ENCODE data around the gene KIF5C. TPM values are rescaled to one million over a fixed set of nuclear protein-coding genes. Genes with fewer than 3 reads are reported as not detected.

KIF5C gene
- total and polyA plus RNA-seq, 2 donors (not counting 1 experiment from before 2014, with no cell fraction given) = 1.9 to 6.1 TPM

DNA sequence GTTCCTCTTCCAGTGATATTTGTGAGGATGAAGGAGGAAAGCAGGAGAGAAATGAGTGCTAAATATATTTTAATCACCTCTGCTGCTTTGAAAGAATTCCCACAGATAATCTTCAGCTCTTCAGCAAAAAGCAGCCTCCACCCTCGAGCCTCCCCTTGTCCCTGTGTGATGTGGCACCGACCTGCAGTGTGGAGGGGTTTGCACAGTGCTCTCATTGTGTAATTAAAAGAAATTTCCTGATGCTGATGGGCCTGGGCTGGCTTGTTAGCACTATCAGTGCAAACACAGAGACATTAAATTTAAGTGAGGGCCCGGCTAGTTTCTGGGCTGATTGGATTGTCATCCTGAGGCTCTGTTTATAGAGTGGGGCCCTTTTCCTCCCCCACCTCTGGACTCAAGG is 53.4 kb downstream of the KIF5C start:
- no peaks in the 10 kb centered on the region for H4K20me1 ChIP-seq (ENCODE audit: control insufficient read depth, insufficient read depth, low read length, poor library complexity, severe bottlenecking)
- intact Hi-C loops (cut with micrococcal nuclease) = loop anchor here (5.0 kb wide), 1 partner anchor 634 kb away; no protein-coding TSS in a partner anchor
- Mint-ChIP-seq H3K4me3 (no peak overlapping the region), H3K27me3 (no peaks in the 10 kb centered on the region), H3K4me1 (peaks cover 18% of the 10 kb centered on the region), H3K9me3 (ENCODE audit: insufficient read depth) (no peaks in the 10 kb centered on the region), H3K27ac (no peak overlapping the region)
- H2AFZ ChIP-seq (ENCODE audit: insufficient read depth, low read depth, low read length, poor library complexity, severe bottlenecking) = no peak overlapping the region
- H3K36me3 ChIP-seq (replicated peaks in 1 of 2; ENCODE audit: control extremely low read depth in 1 of 2, control insufficient read depth in 1 of 2, extremely low read depth in 1 of 2, insufficient read depth in 2 of 2, low read length in 1 of 2) = no peaks in the 10 kb centered on the region
- ChIA-PET POLR2A (no interaction called here), CTCF (interaction anchor here (1.4 to 2.0 kb wide), 2 partner anchors 63 to 89 kb away, joined by 3 to 9 read pairs; no protein-coding TSS in a partner anchor)
- DNase-seq = no peak
- H3K4me3 ChIP-seq (ENCODE audit: control extremely low read depth in 1 of 5, extremely low read depth in 1 of 5, insufficient read depth in 1 of 5, low read depth in 2 of 5, low read length in 4 of 5) = no peak overlapping the region
- no peak for TF ChIP-seq EZH2 (IDR thresholded peaks at IDR 0.05; ENCODE audit: borderline replicate concordance, insufficient read depth, low read depth, low read length, poor library complexity, severe bottlenecking)
- TF ChIP-seq, protein P1, sequence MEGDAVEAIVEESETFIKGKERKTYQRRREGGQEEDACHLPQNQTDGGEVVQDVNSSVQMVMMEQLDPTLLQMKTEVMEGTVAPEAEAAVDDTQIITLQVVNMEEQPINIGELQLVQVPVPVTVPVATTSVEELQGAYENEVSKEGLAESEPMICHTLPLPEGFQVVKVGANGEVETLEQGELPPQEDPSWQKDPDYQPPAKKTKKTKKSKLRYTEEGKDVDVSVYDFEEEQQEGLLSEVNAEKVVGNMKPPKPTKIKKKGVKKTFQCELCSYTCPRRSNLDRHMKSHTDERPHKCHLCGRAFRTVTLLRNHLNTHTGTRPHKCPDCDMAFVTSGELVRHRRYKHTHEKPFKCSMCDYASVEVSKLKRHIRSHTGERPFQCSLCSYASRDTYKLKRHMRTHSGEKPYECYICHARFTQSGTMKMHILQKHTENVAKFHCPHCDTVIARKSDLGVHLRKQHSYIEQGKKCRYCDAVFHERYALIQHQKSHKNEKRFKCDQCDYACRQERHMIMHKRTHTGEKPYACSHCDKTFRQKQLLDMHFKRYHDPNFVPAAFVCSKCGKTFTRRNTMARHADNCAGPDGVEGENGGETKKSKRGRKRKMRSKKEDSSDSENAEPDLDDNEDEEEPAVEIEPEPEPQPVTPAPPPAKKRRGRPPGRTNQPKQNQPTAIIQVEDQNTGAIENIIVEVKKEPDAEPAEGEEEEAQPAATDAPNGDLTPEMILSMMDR (IDR thresholded peaks at IDR 0.05) = no peak
- peaks cover 7 to 22% of the 10 kb centered on the region in 2 donors for H3K4me1 ChIP-seq (ENCODE audit: control insufficient read depth in 2 of 2, insufficient read depth in 2 of 2, low read length in 2 of 2)
- H3K4me2 ChIP-seq (replicated peaks; ENCODE audit: low read depth, low read length, poor library complexity, severe bottlenecking) = no peak overlapping the region
- WGBS (ENCODE audit: insufficient coverage) = no CpG with 5 or more reads among the region's 3 CpGs
- ATAC-seq (ENCODE audit: low read depth) = no peak
- H3K27ac ChIP-seq (ENCODE audit: low read length in 2 of 2) = no peak overlapping the region
- H3K9me3 ChIP-seq (ENCODE audit: control extremely low read depth in 1 of 3, control insufficient read depth in 2 of 3, insufficient read depth in 1 of 3, low read length in 2 of 3) = peaks cover 0 to 4% (median 0%) of the 10 kb centered on the region in 3 donors
- H3K27me3 ChIP-seq (replicated peaks in 1 of 4; ENCODE audit: control extremely low read depth in 1 of 4, control insufficient read depth in 3 of 4, insufficient read depth in 4 of 4, low read length in 3 of 4) = no peaks in the 10 kb centered on the region
- no peak overlapping the region for H3K9ac ChIP-seq (ENCODE audit: low read length)
- no peaks in the 10 kb centered on the region for H3K79me2 ChIP-seq (ENCODE audit: control insufficient read depth, insufficient read depth, low read length)

DNA sequence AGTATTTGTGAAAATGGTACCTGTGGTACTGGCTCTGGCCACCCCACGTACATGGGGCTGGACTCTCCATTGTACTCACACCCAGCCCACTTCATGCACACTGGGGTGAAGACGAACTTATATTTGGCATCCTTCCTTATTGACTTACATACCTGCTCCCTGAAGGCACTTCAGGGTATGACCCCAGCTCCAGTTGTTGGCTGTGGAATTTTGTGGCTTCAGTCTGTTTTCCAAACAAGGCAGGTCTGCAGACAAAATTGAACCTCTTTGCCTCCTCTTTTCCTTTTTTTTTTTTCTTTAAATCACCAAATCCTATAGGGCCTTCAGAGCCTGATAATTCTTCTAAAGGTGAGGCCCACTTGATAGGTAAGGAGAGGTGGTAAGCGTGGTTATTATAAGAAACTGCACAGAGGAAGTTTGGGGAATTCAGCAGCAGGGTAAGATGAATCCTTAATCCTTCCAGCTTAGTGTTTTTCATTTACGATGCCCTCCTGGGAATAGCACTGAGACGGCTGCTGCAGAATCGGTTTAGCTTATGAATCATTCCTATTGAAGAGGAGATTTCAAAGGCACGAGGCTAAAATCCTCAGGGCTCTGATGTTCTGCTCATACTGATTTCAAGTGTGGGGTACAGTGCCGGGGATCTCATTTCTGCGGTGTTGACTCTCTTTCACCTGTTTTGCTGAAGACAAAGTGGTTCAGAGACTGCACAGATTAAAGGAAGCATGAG is 55.2 kb downstream of the KIF5C start:
- Mint-ChIP-seq H3K27me3 (no peaks in the 10 kb centered on the region), H3K9me3 (ENCODE audit: insufficient read depth) (no peaks in the 10 kb centered on the region), H3K4me3 (no peak overlapping the region), H3K4me1 (peaks cover 18% of the 10 kb centered on the region), H3K27ac (no peak overlapping the region)
- Histone ChIP-seq H3K9ac (ENCODE audit: low read length) (no peak overlapping the region), H4K20me1 (ENCODE audit: control insufficient read depth, insufficient read depth, low read length, poor library complexity, severe bottlenecking) (no peaks in the 10 kb centered on the region), H3K4me2 (replicated peaks; ENCODE audit: low read depth, low read length, poor library complexity, severe bottlenecking) (no peak overlapping the region), H3K36me3 (replicated peaks in 1 of 2; ENCODE audit: control extremely low read depth in 1 of 2, control insufficient read depth in 1 of 2, extremely low read depth in 1 of 2, insufficient read depth in 2 of 2, low read length in 1 of 2) (no peaks in the 10 kb centered on the region), H3K9me3 (ENCODE audit: control extremely low read depth in 1 of 3, control insufficient read depth in 2 of 3, insufficient read depth in 1 of 3, low read length in 2 of 3) (peaks cover 0 to 4% (median 0%) of the 10 kb centered on the region in 3 donors), H3K27ac (ENCODE audit: low read length in 2 of 2) (no peak overlapping the region), H3K4me1 (ENCODE audit: control insufficient read depth in 2 of 2, insufficient read depth in 2 of 2, low read length in 2 of 2) (peaks cover 7 to 22% of the 10 kb centered on the region in 2 donors), H3K4me3 (ENCODE audit: control extremely low read depth in 1 of 5, extremely low read depth in 1 of 5, insufficient read depth in 1 of 5, low read depth in 2 of 5, low read length in 4 of 5) (no peak overlapping the region), H3K79me2 (ENCODE audit: control insufficient read depth, insufficient read depth, low read length) (no peaks in the 10 kb centered on the region), H3K27me3 (replicated peaks in 1 of 4; ENCODE audit: control extremely low read depth in 1 of 4, control insufficient read depth in 3 of 4, insufficient read depth in 4 of 4, low read length in 3 of 4) (no peaks in the 10 kb centered on the region), H2AFZ (ENCODE audit: insufficient read depth, low read depth, low read length, poor library complexity, severe bottlenecking) (no peak overlapping the region)
- no peak for ATAC-seq (ENCODE audit: low read depth)
- WGBS (ENCODE audit: insufficient coverage) = 85% methylated on average over 6 of the region's 9 CpGs
- ChIA-PET POLR2A (no interaction called here), CTCF (no interaction called here)
- DNase-seq = no peak
- TF ChIP-seq, protein P1 (IDR thresholded peaks at IDR 0.05) = no peak
- no peak for TF ChIP-seq EZH2 (IDR thresholded peaks at IDR 0.05; ENCODE audit: borderline replicate concordance, insufficient read depth, low read depth, low read length, poor library complexity, severe bottlenecking)
- intact Hi-C loops (cut with micrococcal nuclease) = no loop called here

All from B cell (primary cell).